GM12892 (cell line): ENCODE results near the gene CADM1.

ENCODE experiments used
- POLR2A ChIP-seq: IDR thresholded peaks from 2 replicates; pipeline ENCODE4 v1.6.1; 2011; ENCODE audit warnings: low read depth, low read length, control low read depth
- POLR2AphosphoS5 ChIP-seq: IDR thresholded peaks from 2 replicates; pipeline ENCODE4 v1.6.1; 2011; ENCODE audit warnings: low read depth, low read length, control low read depth
- TAF1 ChIP-seq: IDR thresholded peaks from 2 replicates; pipeline ENCODE4 v1.6.1; 2011; ENCODE audit warnings: low read depth, mild to moderate bottlenecking, control low read depth, low read length, borderline replicate concordance

DNA sequence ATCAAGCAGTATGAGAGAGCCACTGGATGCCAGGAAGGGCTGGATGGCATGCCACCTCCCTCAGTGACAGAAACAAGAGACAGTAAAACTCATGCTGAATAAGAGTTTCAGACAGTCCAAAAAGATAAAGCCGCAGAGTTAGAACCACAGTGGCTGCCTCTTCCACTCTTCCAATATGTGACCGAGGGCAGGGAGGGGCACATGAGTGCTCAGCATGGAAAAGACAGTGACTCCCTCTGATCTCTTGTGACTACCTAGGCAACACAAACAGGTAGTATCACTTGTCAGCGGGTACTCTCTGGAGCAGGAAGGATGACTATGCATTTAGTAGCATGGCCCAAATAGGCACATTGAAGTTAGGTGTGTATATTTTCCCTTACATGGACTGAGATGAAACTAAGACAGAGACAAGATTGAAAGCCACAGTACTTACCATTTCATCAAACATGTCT lies 295.4 kb downstream of the CADM1 start:
- no peak for TF ChIP-seq POLR2AphosphoS5
- TF ChIP-seq POLR2A, result no peak
- TF ChIP-seq TAF1, result no peak
